ENCODE measurements around the gene FMOD.

FMOD gene

DNA sequence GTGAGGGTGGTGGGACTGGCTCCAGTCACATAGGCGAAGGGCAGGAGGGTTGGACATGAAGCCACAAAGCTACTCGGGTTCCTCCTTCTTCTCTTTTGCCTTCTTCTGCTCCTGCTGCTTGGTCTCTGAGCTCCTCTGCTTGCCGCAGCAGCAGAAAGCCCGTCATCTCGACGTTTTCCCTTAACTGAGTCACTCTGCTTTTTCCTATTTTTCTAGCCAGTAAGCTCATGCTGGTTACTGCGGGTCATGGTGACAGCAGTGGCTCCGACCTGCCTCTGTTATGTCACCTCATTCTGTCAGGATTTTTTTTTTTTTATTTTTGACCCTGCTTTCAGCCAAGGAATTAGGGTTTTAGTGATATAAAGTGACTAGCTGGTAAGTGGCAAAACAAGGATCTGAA lies 2.6 kb upstream of the FMOD start:
- TF ChIP-seq, protein P1, sequence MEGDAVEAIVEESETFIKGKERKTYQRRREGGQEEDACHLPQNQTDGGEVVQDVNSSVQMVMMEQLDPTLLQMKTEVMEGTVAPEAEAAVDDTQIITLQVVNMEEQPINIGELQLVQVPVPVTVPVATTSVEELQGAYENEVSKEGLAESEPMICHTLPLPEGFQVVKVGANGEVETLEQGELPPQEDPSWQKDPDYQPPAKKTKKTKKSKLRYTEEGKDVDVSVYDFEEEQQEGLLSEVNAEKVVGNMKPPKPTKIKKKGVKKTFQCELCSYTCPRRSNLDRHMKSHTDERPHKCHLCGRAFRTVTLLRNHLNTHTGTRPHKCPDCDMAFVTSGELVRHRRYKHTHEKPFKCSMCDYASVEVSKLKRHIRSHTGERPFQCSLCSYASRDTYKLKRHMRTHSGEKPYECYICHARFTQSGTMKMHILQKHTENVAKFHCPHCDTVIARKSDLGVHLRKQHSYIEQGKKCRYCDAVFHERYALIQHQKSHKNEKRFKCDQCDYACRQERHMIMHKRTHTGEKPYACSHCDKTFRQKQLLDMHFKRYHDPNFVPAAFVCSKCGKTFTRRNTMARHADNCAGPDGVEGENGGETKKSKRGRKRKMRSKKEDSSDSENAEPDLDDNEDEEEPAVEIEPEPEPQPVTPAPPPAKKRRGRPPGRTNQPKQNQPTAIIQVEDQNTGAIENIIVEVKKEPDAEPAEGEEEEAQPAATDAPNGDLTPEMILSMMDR (conservative IDR thresholded peaks at IDR 0.05; ENCODE audit: control insufficient read depth, insufficient read depth, low read depth, low read length) = no peak
- H3K4me3 ChIP-seq (ENCODE audit: control insufficient read depth, low read depth, low read length) = no peak overlapping the region
- no peak for DNase-seq (ENCODE audit: low read depth)

- H3K4me3 ChIP-seq (ENCODE audit: control insufficient read depth, low read depth, low read length) = no peak overlapping the region
- TF ChIP-seq, protein P1 (conservative IDR thresholded peaks at IDR 0.05; ENCODE audit: control insufficient read depth, insufficient read depth, low read depth, low read length) = no peak
- no peak for DNase-seq (ENCODE audit: low read depth)
Observed at GRCh38 chr1:203349773-203350524, 973 bp downstream of the FMOD start.

DNA sequence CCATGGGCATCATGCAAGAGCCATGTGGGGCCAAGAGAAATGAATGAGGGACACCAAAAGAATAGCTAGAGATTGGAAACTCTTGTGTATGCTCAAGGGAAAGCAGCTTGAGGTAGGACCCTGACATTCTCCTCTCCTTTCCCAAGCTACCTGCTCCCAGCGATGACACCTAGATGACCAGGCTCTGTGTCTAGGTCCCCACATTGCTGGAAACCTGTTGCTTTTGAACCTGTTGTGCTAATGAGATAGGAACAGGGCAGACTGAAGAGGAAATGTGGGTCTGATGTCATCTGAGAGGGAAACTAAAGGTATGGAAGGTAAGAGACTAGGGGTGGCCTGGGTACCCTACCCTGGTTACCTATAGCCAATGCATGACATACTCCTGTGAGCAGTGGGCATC lies 1.8 kb downstream of the FMOD start:
- DNase-seq (ENCODE audit: low read depth) = no peak
- H3K4me3 ChIP-seq (ENCODE audit: control insufficient read depth, low read depth, low read length) = no peak overlapping the region
- TF ChIP-seq, protein P1 (conservative IDR thresholded peaks at IDR 0.05; ENCODE audit: control insufficient read depth, insufficient read depth, low read depth, low read length) = no peak

DNA sequence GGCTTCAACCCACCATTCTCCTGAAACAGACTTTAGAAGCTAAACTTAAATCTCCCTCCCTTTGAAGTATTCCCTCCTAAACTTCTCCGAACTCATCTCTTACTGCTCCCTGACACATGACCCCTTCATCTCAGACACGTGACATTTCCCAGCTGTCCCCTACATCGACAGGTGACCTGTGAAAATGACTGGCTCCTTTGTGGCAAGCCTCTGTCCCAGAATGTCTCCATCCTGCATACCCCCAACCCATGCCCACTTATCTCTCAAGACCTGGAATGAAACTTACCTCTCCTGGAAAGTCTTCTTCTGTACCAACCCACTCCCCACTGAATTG lies 4.2 kb downstream of the FMOD start:
- TF ChIP-seq, protein P1 (conservative IDR thresholded peaks at IDR 0.05; ENCODE audit: control insufficient read depth, insufficient read depth, low read depth, low read length) = no peak
- no peak overlapping the region for H3K4me3 ChIP-seq (ENCODE audit: control insufficient read depth, low read depth, low read length)
- DNase-seq (ENCODE audit: low read depth) = no peak

DNA sequence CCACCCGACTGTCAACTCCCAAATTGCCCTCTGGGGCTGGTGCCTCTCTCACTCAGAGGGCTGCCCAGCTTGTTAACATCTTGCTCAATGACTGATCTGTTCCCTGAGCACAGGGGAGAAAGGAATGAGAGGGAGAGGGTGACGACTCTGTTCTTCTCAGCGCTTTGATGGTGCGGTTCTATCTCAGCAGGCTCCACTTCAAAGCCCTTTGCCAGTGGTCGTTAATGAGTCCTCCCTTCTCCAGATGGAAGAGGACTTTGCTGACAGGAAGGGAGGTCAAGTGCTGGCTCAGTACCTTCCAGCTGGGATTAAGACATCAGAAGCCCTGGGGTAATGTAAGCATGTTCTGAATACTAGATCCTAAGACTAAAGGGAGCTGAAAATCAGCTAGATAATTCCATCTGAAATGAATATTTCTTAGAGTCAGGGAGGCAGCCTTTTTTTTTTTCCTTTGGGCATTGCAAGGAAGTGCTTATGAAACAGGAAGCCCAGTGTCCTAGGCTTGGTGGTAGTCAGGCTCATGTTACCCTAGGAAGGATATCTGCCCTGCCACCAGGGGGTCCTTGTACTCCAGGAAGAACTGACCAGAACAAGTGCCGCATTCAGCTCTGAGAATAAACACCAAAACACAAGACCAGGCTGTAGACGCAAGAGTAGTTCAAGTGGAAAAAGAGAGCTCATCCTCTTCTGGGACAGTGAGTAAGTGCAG lies 4.7 kb downstream of the FMOD start:
- no peak overlapping the region for H3K4me3 ChIP-seq (ENCODE audit: control insufficient read depth, low read depth, low read length)
- DNase-seq (ENCODE audit: low read depth) = no peak
- TF ChIP-seq, protein P1 (conservative IDR thresholded peaks at IDR 0.05; ENCODE audit: control insufficient read depth, insufficient read depth, low read depth, low read length) = no peak

DNA sequence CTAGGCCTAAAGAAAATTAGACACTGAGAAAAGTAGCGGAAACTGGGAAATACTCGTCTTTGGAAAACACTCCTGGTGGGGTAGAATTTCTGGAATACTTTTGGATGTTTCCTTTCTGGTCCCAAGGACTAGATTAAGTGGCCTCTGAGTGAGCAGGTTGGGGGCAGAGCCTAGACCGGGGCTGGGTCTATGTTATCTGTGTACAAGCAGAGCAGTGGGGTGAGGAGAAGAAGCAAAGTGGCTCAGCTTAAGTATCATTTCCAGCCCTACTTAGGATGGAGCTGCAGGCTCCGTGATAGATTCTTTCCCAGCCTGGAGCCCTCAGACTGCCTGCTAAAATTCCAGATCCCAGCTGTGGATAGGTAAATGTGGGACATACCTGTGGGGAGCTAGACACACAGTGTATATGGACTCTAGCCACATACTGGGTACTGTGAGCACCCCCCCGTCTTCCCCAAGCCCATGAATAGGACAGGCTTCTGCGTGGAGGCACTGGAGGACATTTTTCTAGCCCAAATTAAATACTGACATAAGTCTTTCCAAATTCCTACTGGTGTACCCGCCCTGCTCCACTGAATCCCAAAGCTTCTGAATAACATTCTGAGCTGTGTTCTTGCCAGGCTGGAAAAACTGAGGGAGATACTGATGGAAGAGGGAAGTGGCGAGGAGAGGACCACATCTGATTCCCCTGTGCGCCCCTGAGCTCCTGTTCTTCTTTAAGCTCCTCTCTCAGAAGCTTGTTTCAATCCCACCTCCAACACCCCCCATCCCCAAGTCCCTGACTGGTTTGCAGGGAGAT lies 6.8 kb downstream of the FMOD start:
- no peak for DNase-seq (ENCODE audit: low read depth)
- H3K4me3 ChIP-seq (ENCODE audit: control insufficient read depth, low read depth, low read length) = no peak overlapping the region
- TF ChIP-seq, protein P1 (conservative IDR thresholded peaks at IDR 0.05; ENCODE audit: control insufficient read depth, insufficient read depth, low read depth, low read length) = no peak
